HG03135 (cell line): ENCODE results near the gene MSI2.
A peak's percentile ranks its signal among the peaks of the same experiment; 100 is the strongest.

Experiments used
- ATAC-seq: cut with Tn5 transposase; IDR thresholded peaks from one replicate; pipeline ENCODE4 v1.9.1; 2021; ENCODE audit warnings: mild to moderate bottlenecking, moderate library complexity; ENCODE audit not compliant: unreplicated experiment

MSI2 gene

DNA sequence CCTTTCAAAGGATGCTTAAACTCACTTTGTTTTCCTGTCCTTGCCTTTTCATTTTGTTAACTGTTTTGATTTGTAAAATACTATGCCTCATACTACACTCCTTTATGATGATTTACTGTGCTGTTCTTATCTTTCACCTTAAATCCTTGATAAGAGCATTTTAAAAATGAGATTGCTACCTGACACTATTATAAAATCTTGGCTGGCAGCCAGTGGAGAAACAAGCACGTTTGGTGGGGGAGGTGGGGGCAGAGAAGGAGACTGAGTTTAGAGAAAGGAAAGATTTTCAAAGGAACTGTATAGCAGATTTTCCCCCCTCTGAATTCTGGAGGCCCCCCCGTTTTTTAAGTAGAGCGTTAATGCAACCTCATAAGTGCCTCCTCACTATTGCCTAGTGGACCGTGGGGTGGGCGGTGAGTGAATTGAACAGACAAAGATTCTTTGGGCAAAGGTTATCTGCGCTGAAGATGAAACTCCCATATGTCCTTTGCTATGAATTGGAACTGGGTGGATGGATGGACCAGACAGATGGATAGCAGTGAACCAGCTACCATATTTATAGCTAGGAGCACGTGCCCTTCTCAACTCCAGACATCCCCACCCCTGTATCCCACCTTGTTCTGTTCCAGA is 288.6 kb downstream of the MSI2 start:
- ATAC-seq, result no peak

DNA sequence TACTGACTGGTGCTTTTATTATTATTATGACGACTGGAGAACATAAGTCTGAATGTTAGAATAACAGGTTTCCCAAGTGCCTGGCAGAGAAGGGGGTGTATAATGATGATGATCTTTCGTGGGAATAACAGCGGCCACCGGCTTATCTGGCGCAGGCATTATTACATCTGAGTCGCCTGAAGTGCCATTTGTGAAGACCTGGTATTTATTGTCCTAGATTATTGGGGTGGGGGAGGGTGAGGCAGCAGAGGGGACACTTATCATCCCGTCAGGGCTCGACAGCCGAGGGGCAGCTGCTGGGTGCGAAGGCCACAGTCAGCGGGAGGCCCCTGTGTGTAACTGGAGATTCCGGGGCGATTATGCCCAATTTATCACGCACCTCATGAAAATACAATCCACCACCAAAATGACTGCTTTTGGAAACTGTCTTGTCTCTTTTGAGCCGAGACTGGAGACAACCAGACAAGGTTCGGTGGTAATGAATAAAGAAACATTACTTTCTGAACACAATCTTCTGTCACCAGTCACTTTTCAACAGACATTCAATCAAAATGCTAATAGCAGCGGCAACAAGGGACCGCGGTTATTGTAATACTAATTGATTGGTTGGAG is 289.5 kb downstream of the MSI2 start:
- ATAC-seq, result no peak

DNA sequence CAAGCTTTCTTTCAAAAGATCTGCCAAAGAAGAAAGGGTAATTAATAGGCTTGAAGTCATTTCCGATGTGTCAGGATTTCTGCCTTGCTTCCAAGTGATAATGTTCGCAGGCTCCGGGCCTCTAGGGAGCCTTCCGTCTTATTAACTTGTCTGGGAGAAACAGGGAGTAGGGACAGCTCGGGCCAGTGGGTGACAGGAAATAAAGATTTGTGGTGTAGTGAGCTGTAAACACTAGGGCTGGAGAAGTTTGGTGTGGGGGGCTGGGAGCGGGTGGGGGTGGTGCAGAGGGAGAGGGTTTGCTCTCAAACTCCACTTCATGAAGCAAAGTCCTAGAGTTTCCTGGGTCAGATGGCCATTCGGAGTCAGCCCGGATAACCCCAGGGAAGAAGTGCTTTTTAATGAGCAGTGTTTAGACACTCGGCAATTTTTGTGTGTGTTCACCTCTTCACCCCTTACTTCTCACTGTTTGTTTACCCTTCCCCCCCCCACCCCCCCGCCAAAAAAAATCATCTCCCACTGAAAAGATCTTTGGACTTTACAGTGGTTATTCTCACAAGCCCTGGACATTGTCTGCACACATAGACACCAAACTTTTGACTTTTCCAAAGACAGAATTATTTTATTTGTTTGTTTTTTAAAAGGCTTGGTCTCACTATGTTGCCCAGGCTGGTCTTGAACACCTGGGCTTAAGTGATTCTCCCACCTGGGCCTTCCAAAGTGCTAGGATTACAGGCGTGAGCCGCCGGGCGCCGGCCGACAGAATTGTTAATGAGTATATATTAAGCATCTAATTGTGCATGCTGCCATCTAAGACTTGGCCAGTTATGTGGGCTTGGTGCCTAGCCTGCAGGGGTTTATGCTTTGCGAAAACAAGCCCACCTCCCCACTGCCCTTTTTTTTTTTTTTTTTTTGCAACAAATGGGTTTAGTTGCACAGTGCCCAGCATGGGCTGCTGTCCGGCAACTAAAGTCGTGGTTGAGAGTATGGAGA is 292.4 kb downstream of the MSI2 start:
- ATAC-seq, result no peak

DNA sequence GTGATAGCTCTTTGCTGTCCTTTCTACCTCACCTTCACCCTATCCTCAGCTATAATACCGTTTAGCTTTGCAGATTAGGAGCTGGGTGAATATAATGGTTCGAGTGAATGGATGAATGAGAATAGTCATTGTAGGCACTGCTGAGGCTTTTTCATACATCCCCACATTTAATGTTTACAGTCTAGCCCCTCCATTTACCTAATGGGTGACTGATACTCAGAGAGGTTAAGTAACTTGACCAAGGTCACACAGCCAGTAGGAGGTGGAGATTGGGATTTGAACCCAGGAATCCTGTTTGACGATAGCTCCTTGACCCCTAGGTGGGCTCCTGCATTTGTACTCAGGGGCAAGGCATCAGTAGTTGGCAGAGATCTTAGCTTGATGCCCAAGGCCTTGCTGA is 293.1 kb downstream of the MSI2 start:
- no peak for ATAC-seq

DNA sequence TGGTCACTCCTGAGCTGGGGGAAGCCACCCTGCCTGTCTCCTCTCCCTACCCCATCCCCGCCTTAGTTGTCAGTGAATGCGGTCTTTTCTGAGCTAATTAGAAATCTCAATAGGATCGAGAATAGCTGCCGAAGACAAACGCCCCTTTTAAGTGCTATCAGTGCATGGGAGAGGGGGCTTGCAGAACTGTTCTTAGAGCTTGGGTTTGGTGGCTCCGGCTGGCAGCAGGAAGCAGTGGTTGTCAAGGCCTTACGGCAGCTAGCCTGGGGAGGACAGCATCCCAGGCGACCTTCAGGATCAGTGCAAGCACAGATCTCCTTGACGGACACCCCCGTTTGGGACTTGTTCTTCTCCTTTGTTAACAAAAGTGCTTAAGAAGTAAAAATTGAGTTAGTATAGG is 293.7 kb downstream of the MSI2 start:
- no peak for ATAC-seq

DNA sequence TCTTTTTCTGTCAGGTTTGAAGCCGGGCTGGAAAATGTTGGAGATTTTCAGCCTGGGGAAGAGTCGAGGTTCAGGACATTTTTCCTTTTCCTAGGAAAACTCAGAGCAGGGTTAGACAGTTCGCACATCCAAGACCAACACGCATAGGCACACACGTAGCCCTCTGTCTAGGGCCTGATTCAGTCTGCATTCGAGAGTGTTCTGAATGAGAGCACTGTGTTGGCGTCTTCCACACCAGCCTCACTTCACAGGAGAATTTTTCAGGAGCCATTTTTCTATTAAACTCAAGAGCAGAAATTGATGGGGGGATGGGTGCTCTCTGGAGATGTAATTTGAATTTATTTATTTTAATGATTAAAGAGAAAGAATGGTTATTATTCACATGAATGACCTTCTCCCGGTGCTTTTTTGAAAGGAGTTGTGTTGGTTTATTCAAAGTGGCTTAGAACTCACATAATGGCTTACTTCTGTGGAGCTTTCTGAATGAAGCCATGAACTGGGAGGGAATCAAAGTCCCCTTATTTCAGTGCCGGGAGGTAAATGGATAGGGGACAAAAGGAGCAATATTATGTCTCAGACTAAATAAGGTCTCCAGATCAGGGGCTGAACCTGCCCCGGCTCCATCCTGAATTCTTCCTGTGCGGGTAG is 294.5 kb downstream of the MSI2 start:
- no peak for ATAC-seq

DNA sequence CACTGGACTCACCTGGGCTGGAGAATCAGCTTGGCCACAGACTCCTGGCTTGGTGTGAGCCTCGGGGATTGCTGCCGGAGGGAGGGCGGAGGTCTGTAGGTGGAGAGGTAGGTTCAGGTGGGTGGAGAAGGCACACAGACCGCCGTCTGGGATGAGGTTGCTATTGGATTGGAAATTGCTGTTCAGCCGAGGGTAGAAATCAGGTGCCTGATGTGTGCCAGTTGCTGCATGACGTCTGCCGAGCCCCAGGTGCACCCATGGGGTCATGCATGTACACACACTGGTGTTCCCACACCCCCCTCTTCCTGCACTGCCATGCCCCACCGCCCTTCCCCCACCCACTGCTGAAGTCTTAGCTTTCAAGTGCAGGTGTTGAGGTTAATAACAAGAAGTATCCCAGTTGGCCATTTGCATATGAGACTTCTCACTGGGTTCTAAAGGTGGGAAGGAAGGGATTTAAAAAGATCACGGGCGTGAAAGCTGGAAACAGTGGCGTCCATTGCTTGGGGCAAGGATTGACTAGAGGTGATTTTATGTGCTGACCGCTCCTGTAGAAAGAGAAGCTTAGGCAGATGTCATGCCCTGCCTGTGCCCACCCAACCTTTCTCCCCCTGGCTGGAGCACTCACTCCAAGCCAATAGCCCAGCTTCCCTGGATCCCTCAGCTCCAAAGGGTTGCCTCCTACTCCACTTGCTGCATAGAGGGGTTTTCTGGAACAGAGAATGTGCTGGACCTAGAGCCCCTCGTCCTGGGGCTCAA is 295.2 kb downstream of the MSI2 start:
- peak; percentile 46 for ATAC-seq

DNA sequence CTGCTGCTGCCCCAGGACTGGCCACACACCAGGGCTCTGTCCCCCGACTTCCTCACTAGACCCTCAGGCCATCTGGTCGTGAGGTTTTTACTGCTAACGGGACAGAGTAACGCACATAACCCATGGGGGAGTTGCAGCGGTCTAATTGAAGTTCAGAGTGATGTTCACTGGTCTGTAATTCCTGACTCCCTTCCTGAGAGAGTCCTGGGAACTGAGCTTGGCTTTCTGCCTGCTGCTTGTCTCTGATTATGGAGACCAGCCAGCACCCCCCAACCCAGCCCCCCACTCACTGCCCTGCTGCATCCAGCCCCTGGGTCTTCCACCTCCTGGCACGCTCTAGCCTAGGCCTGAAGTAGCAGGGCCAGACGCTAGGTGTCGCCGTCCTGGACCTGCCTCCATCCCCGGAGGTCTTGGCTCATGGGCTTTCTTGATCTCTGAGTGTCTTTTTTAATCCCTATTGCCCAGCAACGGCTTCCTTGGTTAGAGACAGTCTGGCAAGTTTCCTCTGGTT is 295.8 kb downstream of the MSI2 start:
- peak; percentile 56 for ATAC-seq

DNA sequence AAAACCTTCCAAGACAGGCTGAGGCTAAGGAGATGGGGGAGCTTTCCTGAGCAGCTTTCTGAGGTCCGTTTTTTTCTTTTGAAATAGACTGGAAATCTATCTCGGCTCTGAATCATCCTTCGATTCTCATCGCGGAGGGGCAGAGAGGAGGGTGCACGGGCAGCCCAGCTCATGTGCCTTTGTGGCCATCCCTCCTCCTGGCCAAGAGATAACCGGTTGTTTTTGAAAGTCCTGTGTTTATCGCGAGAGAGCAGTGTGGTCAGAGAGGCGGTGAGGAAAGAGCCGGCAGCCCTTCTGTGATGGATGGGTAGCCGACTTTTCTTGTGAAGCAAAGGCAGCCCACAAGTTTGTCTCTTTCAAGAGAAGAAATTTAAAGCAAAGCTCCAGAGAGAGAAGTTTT is 297.2 kb downstream of the MSI2 start:
- ATAC-seq, result no peak

DNA sequence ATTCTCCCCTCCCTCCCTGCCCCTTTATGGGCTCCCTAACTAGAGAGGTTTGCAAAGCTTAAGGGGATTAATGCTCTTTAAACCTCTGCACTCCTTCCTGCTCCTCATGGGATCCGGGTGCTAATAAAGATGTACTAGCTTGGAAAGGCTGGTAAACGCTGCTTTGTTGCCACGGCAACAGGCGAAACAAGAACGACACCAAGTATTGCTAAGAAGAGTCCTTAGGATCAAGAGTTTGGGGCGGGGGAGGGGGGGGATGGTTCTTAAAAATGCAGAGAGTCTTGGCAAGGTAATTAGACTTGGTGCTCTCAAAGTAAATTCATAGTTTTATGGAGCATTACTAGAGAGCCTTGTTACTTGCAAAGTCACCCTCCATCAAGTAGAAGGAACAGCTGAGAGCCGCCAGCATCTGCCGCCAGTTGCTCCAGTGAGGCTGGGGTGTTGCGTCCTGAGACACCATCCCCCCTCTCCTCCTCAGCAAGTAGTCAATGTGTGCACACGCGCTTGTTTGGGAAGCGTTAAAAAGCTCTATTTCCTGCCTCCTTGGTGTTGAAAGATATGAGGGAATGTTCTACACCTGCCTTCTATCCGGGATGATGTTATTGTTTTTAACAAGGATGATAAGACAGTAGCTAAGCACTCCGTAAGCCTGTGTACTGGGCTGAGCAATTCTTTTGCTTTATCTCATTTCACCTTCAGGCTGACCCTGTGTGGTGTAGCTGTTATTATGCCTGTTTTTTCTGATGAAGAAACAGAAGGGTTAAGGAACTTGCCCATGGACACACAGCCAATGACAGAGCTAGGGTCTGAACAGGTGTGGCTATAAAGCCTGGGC is 297.9 kb downstream of the MSI2 start:
- ATAC-seq, result no peak

DNA sequence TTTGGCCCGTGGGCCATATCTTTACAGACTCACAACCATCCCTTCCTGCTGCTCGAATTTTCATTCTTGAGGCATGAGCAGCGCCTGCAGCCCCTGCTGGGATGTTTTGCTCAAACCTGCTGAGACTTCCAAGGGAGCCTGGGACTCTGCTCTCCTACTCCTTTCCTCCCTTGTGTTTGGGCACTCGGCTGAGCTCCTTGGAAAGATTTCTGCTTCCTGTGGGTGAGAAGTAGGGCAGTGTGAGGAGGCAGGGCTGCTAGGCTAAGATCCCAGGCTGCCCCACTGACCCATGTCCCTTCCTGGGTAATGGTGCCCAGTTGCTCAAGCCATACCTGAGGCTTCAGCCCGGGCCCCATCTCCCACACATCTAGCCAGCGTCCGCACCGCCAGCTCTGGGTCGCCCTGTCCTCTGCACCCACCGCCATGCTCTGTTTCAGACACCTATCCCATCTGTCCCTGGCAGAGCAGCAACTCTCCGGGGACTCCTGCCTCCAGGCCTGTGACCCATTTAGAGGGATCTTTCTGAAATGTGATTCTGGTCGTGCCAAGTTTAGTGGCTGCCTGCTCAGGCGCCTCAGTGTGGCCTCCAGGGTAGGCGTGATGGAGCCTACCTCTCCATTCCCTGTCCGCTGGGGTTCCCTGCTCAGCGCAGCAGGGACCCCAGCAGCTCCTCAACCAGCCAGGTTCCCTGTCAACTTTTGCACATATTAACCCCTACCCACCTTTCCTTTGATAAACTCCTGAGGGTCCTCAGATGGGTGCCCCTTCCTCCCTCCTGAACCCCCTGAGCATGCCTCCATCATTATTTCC is 298.7 kb downstream of the MSI2 start:
- ATAC-seq, result no peak

DNA sequence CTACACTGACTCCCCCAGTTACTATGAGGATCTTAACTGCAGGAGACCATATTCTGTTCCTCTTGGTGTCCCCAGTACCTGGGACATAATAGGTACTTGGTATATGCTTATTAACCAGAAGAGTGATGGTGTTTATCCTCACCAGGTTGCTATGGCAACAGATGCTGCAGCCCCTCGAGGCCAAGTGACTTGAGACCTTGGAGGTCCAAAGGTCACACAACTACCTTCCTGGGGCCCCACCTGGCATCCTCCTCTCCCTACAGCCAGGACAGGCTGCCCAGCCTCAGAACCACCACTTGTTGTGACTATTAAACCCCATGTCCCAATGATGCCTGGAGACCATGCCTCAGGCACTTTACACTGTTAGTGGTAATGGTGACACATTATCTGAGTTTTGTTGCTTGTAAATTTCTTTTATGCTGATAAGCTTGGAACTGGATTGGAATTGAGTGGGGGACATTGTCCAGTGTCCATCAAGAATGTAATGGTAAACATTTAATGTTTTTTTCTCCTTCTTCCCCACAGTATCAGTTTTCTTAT is 299.4 kb downstream of the MSI2 start:
- no peak for ATAC-seq

DNA sequence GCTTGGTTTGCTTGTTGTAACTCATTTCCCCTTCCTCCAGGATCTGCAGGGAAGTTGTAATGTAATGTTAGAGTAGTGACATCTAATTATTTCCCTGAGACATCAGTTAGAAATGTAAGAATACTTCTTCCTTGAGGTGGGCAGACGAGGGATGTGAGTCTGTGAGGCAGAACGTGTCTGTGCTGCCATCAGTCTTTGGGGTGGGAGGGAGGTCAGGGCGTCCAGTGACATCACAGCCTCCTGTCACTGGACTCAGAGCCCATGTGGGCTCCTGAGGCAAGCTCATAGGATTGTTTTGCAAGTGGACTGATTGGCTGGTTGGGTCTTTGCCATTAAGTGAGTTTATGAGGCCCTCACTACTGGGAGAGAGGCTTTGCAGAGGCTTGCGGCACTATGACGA is 300.0 kb downstream of the MSI2 start:
- ATAC-seq, result no peak

DNA sequence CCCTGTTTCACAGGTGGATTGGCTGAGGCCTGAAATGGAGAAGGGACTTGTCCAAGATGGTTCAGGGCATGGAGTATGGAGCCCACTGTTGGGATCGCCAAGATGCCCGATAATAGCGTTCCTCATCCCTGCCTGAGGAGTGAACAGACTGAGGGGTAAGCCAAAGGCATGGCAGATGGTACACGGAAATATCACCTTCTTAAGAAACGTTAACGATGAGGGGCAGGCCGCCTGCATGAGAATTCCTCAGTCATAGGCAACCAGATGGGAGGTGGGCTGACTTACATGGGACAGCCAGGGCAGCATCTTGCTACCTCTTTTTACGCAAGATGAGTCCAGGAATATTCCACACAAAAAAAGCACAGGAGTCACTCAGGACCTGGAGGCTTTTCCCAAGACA is 300.7 kb downstream of the MSI2 start:
- ATAC-seq, result no peak

DNA sequence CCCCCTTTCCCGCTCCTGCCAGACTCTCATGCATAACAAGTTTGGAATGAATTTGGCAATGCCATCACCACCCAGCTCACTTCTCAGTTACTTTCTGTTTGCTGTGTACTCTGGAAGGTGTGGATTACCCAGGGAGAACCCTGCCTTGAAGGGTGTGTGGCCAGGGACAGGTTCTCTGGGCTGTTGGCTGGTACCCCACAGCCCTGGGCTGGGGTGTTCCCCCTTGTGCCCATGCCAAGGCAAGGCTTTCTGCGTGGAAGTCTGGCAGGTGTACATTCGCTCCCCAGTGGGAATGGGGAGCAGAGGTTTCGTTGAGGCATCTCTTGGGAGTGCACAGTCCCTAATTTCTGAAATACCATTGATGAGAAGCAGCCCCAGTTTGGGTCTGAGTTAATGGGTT is 301.1 kb downstream of the MSI2 start:
- no peak for ATAC-seq

DNA sequence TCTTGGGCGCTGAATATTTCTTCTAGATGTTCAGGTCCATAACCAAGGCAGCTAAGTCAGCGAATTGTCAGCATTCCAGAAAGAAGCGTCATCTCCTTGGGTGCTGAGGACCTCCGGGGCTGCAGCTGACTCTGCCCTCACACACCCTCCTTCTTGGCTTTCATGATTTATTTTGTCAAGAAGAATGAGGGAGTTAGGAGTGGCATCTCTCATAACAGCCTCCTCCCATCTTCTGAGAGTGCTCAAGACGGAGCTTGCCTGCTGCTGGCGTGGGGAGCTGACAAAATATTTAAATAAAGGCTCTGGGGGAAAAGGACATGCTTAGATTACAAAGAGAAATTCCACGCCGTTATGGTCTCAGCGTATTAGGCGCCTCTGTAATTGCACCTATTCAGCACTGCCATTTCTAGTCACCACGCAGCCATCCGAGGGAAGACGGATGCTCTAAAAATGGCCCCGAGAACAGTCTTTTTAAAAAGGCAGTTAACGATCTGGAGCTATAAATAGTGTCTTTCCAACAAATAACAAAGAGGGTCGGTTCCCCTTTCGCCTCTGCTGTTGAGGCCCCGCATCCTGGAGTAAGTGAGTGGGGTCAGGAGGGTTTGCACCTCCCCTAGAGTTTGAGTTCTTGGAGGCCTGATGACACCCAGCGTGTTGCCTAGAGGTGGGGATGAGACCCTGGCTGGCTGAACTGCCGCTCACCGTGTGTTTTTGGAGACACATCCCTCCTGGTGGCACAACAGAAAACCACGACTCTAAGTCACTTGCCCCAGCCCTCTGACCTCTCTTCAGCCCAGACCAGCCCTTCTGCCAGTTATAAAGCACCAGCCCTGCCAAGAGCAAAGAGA is 301.7 kb downstream of the MSI2 start:
- no peak for ATAC-seq

DNA sequence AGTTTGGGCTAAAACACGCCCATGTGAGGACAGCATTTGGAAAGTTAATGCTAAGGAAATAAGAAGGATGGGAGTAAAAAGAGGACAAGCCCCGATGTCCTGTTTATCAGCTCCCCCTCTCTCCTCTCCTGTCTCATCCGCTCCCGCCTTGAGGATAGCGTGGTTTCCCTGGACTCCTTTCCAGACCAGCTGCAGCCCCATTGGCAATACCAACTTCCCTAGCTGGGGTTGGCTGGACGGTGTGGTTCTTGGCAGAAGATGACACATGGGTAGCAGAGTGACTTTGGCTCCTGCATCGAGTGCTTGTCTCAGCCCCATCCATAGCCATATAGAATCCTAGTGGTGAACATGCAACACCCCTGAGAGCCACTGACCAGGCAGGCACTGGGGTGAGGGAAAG is 302.9 kb downstream of the MSI2 start:
- ATAC-seq, result no peak
